H1 (cell line): ENCODE data around the gene VEPH1. TPM values are rescaled to one million over a fixed set of nuclear protein-coding genes. Genes with fewer than 3 reads are reported as not detected.

Experiments used
- CTCF ChIA-PET: fragments of 300-600 bp; sonication (Branson Sonifier 250); formaldehyde crosslinking; loops from one replicate; lab custom pipeline; 2021; ENCODE audit not compliant: partially characterized antibody; lab: Charles Lee
- POLR2A ChIA-PET: fragments of 300-600 bp; sonication (Branson Sonifier 250); formaldehyde crosslinking; loops from one replicate; lab custom pipeline; 2021; ENCODE audit warnings: inconsistent platforms; ENCODE audit not compliant: partially characterized antibody; lab: Charles Lee
- DNase-seq, 2 experiments: peaks; one replicate each; pipeline versions ENCODE4 v3.0.0 to v3.0.0-alpha.2; 2010 to 2022; ENCODE audit warnings: low spot score in 2 of 2, low read depth in 1 of 2, mixed read lengths in 1 of 2
- FAIRE-seq: peaks from 2 replicates; lab custom pipeline; 2011; peaks lifted over from hg19 to GRCh38; lab: Jason Lieb, UNC
- H2AFZ ChIP-seq: 2 replicates; pipeline ENCODE4 v1.8.1; 2012; ENCODE audit warnings: low read length, inconsistent platforms
- H2AK5ac ChIP-seq: 2 replicates; pipeline ENCODE4 v1.6.1; 2013; ENCODE audit warnings: low read depth, low read length
- H2BK120ac ChIP-seq: replicated peaks from 2 replicates; pipeline ENCODE3; 2013; ENCODE audit warnings: low read depth, low read length, inconsistent platforms
- H2BK12ac ChIP-seq: 2 replicates; pipeline ENCODE4 v1.6.1; 2013; ENCODE audit warnings: low read depth, low read length
- H2BK15ac ChIP-seq: 2 replicates; pipeline ENCODE4 v1.6.1; 2013; ENCODE audit warnings: low read length
- H2BK20ac ChIP-seq: 2 replicates; pipeline ENCODE4 v1.6.1; 2013; ENCODE audit warnings: low read length
- H2BK5ac ChIP-seq: 2 replicates; pipeline ENCODE4 v1.6.1; 2013; ENCODE audit warnings: low read depth, low read length
- H3K14ac ChIP-seq: 2 replicates; pipeline ENCODE4 v1.6.1; 2013; ENCODE audit warnings: inconsistent platforms; ENCODE audit not compliant: insufficient read length
- H3K18ac ChIP-seq: 2 replicates; pipeline ENCODE4 v1.6.1; 2013; ENCODE audit warnings: low read length; ENCODE audit errors: extremely low read depth
- H3K23ac ChIP-seq: 2 replicates; pipeline ENCODE4 v1.6.1; 2013; ENCODE audit warnings: inconsistent platforms; ENCODE audit not compliant: insufficient read length
- H3K23me2 ChIP-seq: 2 replicates; pipeline ENCODE4 v1.6.1; 2013; ENCODE audit warnings: low read depth, low read length
- H3K27ac ChIP-seq: 2 replicates; pipeline ENCODE4 v1.6.1; 2011; ENCODE audit warnings: low read depth, low read length, inconsistent platforms
- H3K27me3 ChIP-seq, 4 experiments: replicated peaks in 1 of 4; 1 replicate in 1 of 4; 2 replicates in 3 of 4; pipeline versions ENCODE4 v1.6.1 to v1.8.1; 2011 to 2013; ENCODE audit warnings: low read length in 3 of 4, mild to moderate bottlenecking in 3 of 4, inconsistent platforms in 2 of 4, mixed read lengths in 2 of 4, moderate library complexity in 1 of 4; ENCODE audit not compliant: control insufficient read depth in 3 of 4, insufficient read depth in 3 of 4; ENCODE audit errors: extremely low read depth in 1 of 4
- H3K36me3 ChIP-seq, 4 experiments: 2 replicates each; pipeline versions ENCODE4 v1.6.1 to v1.8.1; 2011 to 2013; ENCODE audit warnings: mild to moderate bottlenecking in 4 of 4, low read length in 3 of 4, moderate library complexity in 2 of 4, control low read depth in 1 of 4, inconsistent platforms in 1 of 4; ENCODE audit not compliant: insufficient read depth in 4 of 4, control insufficient read depth in 2 of 4
- H3K4ac ChIP-seq: replicated peaks from 2 replicates; pipeline ENCODE3; 2013; ENCODE audit warnings: low read length, low read depth, mixed read lengths, inconsistent platforms; ENCODE audit not compliant: insufficient read length
- H3K4me1 ChIP-seq, 4 experiments: replicated peaks in 1 of 4; 1 replicate in 1 of 4; 2 replicates in 3 of 4; pipeline versions ENCODE4 v1.6.1 to v1.8.1; 2011 to 2013; ENCODE audit warnings: low read length in 3 of 4, inconsistent platforms in 2 of 4, mixed read lengths in 1 of 4; ENCODE audit not compliant: insufficient read depth in 4 of 4, control insufficient read depth in 3 of 4
- H3K4me2 ChIP-seq, 2 experiments: 2 replicates each; pipeline versions ENCODE4 v1.6.1 to v1.8.1; 2011 to 2013; ENCODE audit warnings: low read depth in 2 of 2, low read length in 2 of 2, control low read depth in 1 of 2, inconsistent platforms in 1 of 2, mild to moderate bottlenecking in 1 of 2; ENCODE audit not compliant: insufficient read depth in 1 of 2
- H3K4me3 ChIP-seq, 4 experiments: fragments of 200-600, 300-600 bp in 1 of 4; sonication (generic), shearing (Covaris generic), sonication (Bioruptor Twin) in 1 of 4; 2 replicates each; pipeline versions ENCODE4 v1.5.1 to v1.8.1; 2011 to 2016; ENCODE audit warnings: low read length in 4 of 4, low read depth in 3 of 4, control low read depth in 2 of 4, inconsistent platforms in 2 of 4, mild to moderate bottlenecking in 2 of 4, mixed read lengths in 1 of 4, moderate library complexity in 1 of 4; ENCODE audit not compliant: insufficient read depth in 2 of 4; ENCODE audit errors: extremely low read depth in 1 of 4
- H3K56ac ChIP-seq: replicated peaks from 2 replicates; pipeline ENCODE3; 2013; ENCODE audit warnings: low read depth, mild to moderate bottlenecking, mixed read lengths, low read length, inconsistent platforms; ENCODE audit not compliant: insufficient read length
- H3K79me1 ChIP-seq: 2 replicates; pipeline ENCODE4 v1.6.1; 2013; ENCODE audit warnings: low read depth, low read length, control low read depth
- H3K79me2 ChIP-seq, 2 experiments: 2 replicates each; pipeline versions ENCODE4 v1.6.1 to v1.8.1; 2012 to 2013; ENCODE audit warnings: low read length in 2 of 2, mild to moderate bottlenecking in 2 of 2, inconsistent platforms in 1 of 2; ENCODE audit not compliant: insufficient read depth in 2 of 2, control insufficient read depth in 1 of 2
- H3K9ac ChIP-seq, 4 experiments: replicated peaks in 1 of 4; 1 replicate in 1 of 4; 2 replicates in 3 of 4; pipeline versions ENCODE4 v1.6.1 to v1.8.1; 2011 to 2013; ENCODE audit warnings: low read depth in 3 of 4, low read length in 3 of 4, control low read depth in 2 of 4, mild to moderate bottlenecking in 2 of 4, moderate library complexity in 2 of 4, inconsistent platforms in 1 of 4; ENCODE audit errors: extremely low read depth in 1 of 4
- H3K9me3 ChIP-seq, 2 experiments: 2 replicates each; pipeline versions ENCODE4 v1.6.1 to v1.8.1; 2012 to 2013; ENCODE audit warnings: mild to moderate bottlenecking in 2 of 2, moderate library complexity in 2 of 2, control low read depth in 1 of 2, inconsistent platforms in 1 of 2, low read depth in 1 of 2, low read length in 1 of 2, mixed read lengths in 1 of 2; ENCODE audit not compliant: insufficient read depth in 2 of 2
- H4K20me1 ChIP-seq, 2 experiments: replicated peaks in 1 of 2; 2 replicates each; pipeline versions ENCODE3 to v1.8.1; 2011 to 2013; ENCODE audit warnings: inconsistent platforms in 2 of 2, low read length in 2 of 2, mild to moderate bottlenecking in 1 of 2; ENCODE audit not compliant: insufficient read depth in 2 of 2, control insufficient read depth in 1 of 2
- H4K5ac ChIP-seq: 2 replicates; pipeline ENCODE4 v1.6.1; 2013; ENCODE audit warnings: low read length, low read depth, mixed read lengths, inconsistent platforms; ENCODE audit not compliant: insufficient read length
- H4K8ac ChIP-seq: 2 replicates; pipeline ENCODE4 v1.8.0; 2013; ENCODE audit warnings: mild to moderate bottlenecking, moderate library complexity, low read length, inconsistent platforms; ENCODE audit not compliant: insufficient read depth; ENCODE audit errors: extremely low read depth
- H4K91ac ChIP-seq: replicated peaks from 2 replicates; pipeline ENCODE3; 2013; ENCODE audit warnings: low read length, mixed read lengths, inconsistent platforms; ENCODE audit not compliant: insufficient read length
- CHD1 ChIP-seq: IDR thresholded peaks from 2 replicates; pipeline ENCODE4 v1.6.1; 2012; ENCODE audit warnings: low read depth, low read length, improper control_type of control experiment
- CHD2 ChIP-seq: IDR thresholded peaks from 2 replicates; pipeline ENCODE4 v1.6.1; 2012; ENCODE audit warnings: low read length, improper control_type of control experiment
- EGR1 ChIP-seq: IDR thresholded peaks from 2 replicates; pipeline ENCODE4 v1.6.1; 2011; ENCODE audit warnings: low read depth, low read length, borderline replicate concordance
- EZH2 ChIP-seq: fragments of 200-600 bp; sonication (generic); IDR thresholded peaks from 2 replicates; pipeline ENCODE4 v1.7.1; 2012; ENCODE audit warnings: low read depth, mild to moderate bottlenecking, moderate library complexity, low read length, inconsistent platforms; ENCODE audit not compliant: severe bottlenecking
- PHF8 ChIP-seq: fragments of 200-600 bp; sonication (generic); conservative IDR thresholded peaks from 2 replicates; pipeline ENCODE4 v1.7.1; 2012; ENCODE audit warnings: low read depth, mild to moderate bottlenecking, inconsistent platforms, low read length, moderate library complexity
- RXRA ChIP-seq: IDR thresholded peaks from 2 replicates; pipeline ENCODE4 v1.6.1; 2011; ENCODE audit warnings: low read depth, mild to moderate bottlenecking, low read length, moderate library complexity; ENCODE audit not compliant: insufficient read depth
- SIRT6 ChIP-seq: IDR thresholded peaks from one replicate; pipeline ENCODE4 v1.7.1; 2012; ENCODE audit warnings: low read length, inconsistent platforms
- WGBS, 2 experiments: shearing (Covaris generic) in 1 of 2; methylation state at CpG; one replicate each; pipeline versions ENCODE4 v1.1.6 to v1.1.7; 2013 to 2015; ENCODE audit warnings: low lambda C conversion rate in 2 of 2, mixed read lengths in 2 of 2, inconsistent platforms in 1 of 2, low coverage in 1 of 2, missing lambda C conversion rate in 1 of 2; ENCODE audit not compliant: insufficient replicate concordance in 2 of 2, insufficient coverage in 1 of 2, insufficient read length in 1 of 2; ENCODE audit errors: extremely low coverage in 1 of 2, missing lambda C conversion rate in 1 of 2; 5-methylcytosine and 5-hydroxymethylcytosine counted together
- polyA plus RNA-seq, 7 experiments: library from polyadenylated mRNA; depleted of rRNA in 3 of 7; stranded (reverse) in 5 of 7; unstranded in 2 of 7; fragments of >200 nt in 5 of 7; fragments of 200-250 nt in 2 of 7; gene quantifications; 1 replicate in 5 of 7; 2 replicates in 1 of 7; 4 replicates in 1 of 7; pipeline versions ENCODE4 v1.2.1 to v1.2.3, GENCODE V29; 2011 to 2013; ENCODE audit warnings: missing spikeins in 2 of 7, mixed read lengths in 2 of 7
- total RNA-seq: library from RNA; stranded (reverse); fragmentation: NEBNext Ultra II Directional; extraction: Animal tissue kit (Norgen Biotek cat#: 25700); gene quantifications from 2 replicates; pipeline ENCODE4 v1.2.1, GENCODE V29; 2021

VEPH1 gene
- total and polyA plus RNA-seq, 2 of the 8 experiments (the other 6 are each of a cell fraction or from before 2014, with no cell fraction given) = 12.0 to 18.3 TPM

DNA sequence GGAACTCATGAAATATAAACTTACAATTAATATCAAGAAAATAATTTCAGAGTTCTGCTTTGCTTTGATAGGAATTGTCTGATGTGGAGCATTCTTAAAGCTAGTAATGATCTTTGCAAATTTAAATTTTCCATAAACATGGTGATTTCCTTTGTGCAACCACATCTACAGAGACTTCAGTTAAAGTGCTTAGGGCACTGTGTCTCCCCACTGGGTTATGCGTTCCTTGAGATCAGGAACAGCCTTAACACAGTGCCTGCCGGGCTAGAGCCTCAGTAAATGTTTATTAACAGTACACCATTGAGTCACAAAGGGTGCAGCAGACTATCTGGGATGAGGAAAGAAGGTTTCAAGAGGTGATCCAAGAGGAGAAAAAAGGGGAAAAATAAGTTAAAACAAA, 235.2 kb downstream of the VEPH1 start:
- DNase-seq (no peak), FAIRE-seq (no peak)
- ChIA-PET POLR2A (no interaction called here), CTCF (interaction anchor here (1.1 to 1.2 kb wide), 2 partner anchors 10 to 80 kb away, joined by 3 to 5 read pairs; no protein-coding TSS in a partner anchor)
- no peak overlapping the region for H2BK15ac ChIP-seq
- H3K4me2 ChIP-seq = no peak overlapping the region
- H3K27ac ChIP-seq = no peak overlapping the region
- peak overlapping the region; percentile 75 for H4K91ac ChIP-seq
- peak overlapping the region; percentile 57 for H3K4ac ChIP-seq
- H3K14ac ChIP-seq = peak overlapping the region; percentile 61
- H2BK5ac ChIP-seq = no peak overlapping the region
- WGBS, 2 experiments = 88% methylated on average over 2 of the region's 2 CpGs; no CpG with 5 or more reads in 1 of the 2 experiments
- H4K20me1 ChIP-seq = no peaks in the 10 kb centered on the region
- no peak overlapping the region for H2BK12ac ChIP-seq
- no peak overlapping the region for H3K4me3 ChIP-seq
- no peak overlapping the region for H2BK20ac ChIP-seq
- no peaks in the 10 kb centered on the region for H3K79me2 ChIP-seq
- no peak overlapping the region for H3K56ac ChIP-seq
- no peak overlapping the region for H4K5ac ChIP-seq
- H4K8ac ChIP-seq = no peak overlapping the region
- TF ChIP-seq SIRT6 (no peak), EZH2 (no peak), CHD1 (no peak), RXRA (no peak), CHD2 (no peak), PHF8 (no peak), EGR1 (no peak)
- H3K79me1 ChIP-seq = no peaks in the 10 kb centered on the region
- no peak overlapping the region for H2BK120ac ChIP-seq
- H3K9ac ChIP-seq = no peak overlapping the region
- H2AK5ac ChIP-seq = no peak overlapping the region
- H3K9me3 ChIP-seq = no peaks in the 10 kb centered on the region
- H3K23ac ChIP-seq = no peak overlapping the region
- H3K27me3 ChIP-seq = no peaks in the 10 kb centered on the region
- no peaks in the 10 kb centered on the region for H3K4me1 ChIP-seq
- H3K23me2 ChIP-seq = no peaks in the 10 kb centered on the region
- H3K18ac ChIP-seq = no peak overlapping the region
- H2AFZ ChIP-seq = no peak overlapping the region
- H3K36me3 ChIP-seq = no peaks in the 10 kb centered on the region; a peak in 1 of 8 replicates
